ENCODE results near the gene SLC15A3. TPM values are rescaled to one million over a fixed set of nuclear protein-coding genes. Genes with fewer than 3 reads are reported as not detected.

The SLC15A3 gene
- total RNA-seq, 1 experiment from 2014 or later, result 5.5 TPM

DNA sequence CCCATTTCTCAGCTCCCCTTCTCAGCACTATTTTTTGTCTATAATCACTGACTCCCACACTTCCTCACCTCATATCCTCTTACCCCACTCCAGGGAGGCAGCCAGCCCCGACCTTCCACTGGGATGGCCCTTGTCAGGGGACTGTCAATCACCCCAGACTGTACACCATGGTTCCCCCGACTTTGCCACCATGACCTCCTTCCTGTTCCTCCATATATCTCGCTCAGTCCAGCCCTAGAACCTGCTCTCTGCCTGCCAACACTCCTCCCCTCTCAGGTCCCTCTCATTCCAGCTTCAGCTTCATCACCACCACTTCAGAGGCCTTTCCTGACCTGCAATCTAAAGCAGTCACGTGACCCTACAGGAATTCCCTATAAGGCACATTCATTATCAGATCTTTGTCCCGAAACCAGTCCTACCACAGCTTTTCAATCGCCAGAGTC lies 62.1 kb downstream of the SLC15A3 start:
- DNase-seq, result no peak
- H4K20me1 ChIP-seq (ENCODE audit: insufficient read depth), result peaks cover 7% of the 10 kb centered on the region
- H3K9me3 ChIP-seq (ENCODE audit: insufficient read depth, low read depth), result no peaks in the 10 kb centered on the region
- POLR2A ChIA-PET (ENCODE audit: unreplicated experiment), result interaction anchor here (0.7 kb wide), 1 partner anchor 392 kb away, joined by 8 read pairs; no protein-coding TSS in a partner anchor
- H3K79me2 ChIP-seq (ENCODE audit: low read depth), result no peaks in the 10 kb centered on the region
- intact Hi-C loops (cut with micrococcal nuclease; ENCODE audit: unreplicated experiment), result no loop called here
- peaks cover 23% of the 10 kb centered on the region for H3F3A ChIP-seq (ENCODE audit: insufficient read depth, low read depth)
- no peaks in the 10 kb centered on the region for H3K27me3 ChIP-seq (ENCODE audit: insufficient read depth, low read depth)
- H3K4me3 ChIP-seq, result no peak overlapping the region
- no peaks in the 10 kb centered on the region; the same call in 1 of the 2 replicates for H3K36me3 ChIP-seq (ENCODE audit: low read depth)
- CTCF ChIA-PET, result interaction anchor here (0.9 to 1.1 kb wide), 2 partner anchors 10 to 55 kb away, joined by 3 read pairs; no protein-coding TSS in a partner anchor
- TF ChIP-seq CTCF (conservative IDR thresholded peaks at IDR 0.05), result no peak
- TF ChIP-seq EZH2 (IDR thresholded peaks at IDR 0.05; ENCODE audit: low read depth), result no peak
- no peak overlapping the region for H2AFZ ChIP-seq
- no peak overlapping the region for H3K27ac ChIP-seq
- no TSS peak for BruUV-seq (replicated peaks)
- no peak overlapping the region for H3K4me2 ChIP-seq
- H3K9me2 ChIP-seq (ENCODE audit: insufficient read depth), result no peaks in the 10 kb centered on the region
- no peaks in the 10 kb centered on the region for H3K4me1 ChIP-seq (replicated peaks; ENCODE audit: insufficient read depth)

- Histone ChIP-seq H3K9me2 (ENCODE audit: insufficient read depth) (no peaks in the 10 kb centered on the region), H3K4me3 (no peak overlapping the region), H3K36me3 (ENCODE audit: low read depth) (no peaks in the 10 kb centered on the region), H3K79me2 (ENCODE audit: low read depth) (no peaks in the 10 kb centered on the region), H4K20me1 (ENCODE audit: insufficient read depth) (peaks cover 7% of the 10 kb centered on the region), H3K27me3 (ENCODE audit: insufficient read depth, low read depth) (no peaks in the 10 kb centered on the region), H3K4me1 (replicated peaks; ENCODE audit: insufficient read depth) (no peaks in the 10 kb centered on the region), H3K27ac (no peak overlapping the region), H3K4me2 (no peak overlapping the region), H3F3A (ENCODE audit: insufficient read depth, low read depth) (peaks cover 23% of the 10 kb centered on the region), H2AFZ (no peak overlapping the region), H3K9me3 (ENCODE audit: insufficient read depth, low read depth) (no peaks in the 10 kb centered on the region)
- no peak for DNase-seq
- ChIA-PET CTCF (interaction anchor here (0.6 to 1.5 kb wide), 3 partner anchors 12 to 66 kb away, joined by 4 to 21 read pairs (median 5); no protein-coding TSS in a partner anchor), POLR2A (ENCODE audit: unreplicated experiment) (interaction anchor here (0.6 to 0.7 kb wide), 2 partner anchors 28 to 61 kb away, joined by 4 to 5 read pairs; no protein-coding TSS in a partner anchor)
- TF ChIP-seq EZH2 (IDR thresholded peaks at IDR 0.05; ENCODE audit: low read depth), result no peak
- peak; percentile 67 for TF ChIP-seq CTCF (conservative IDR thresholded peaks at IDR 0.05)
- BruUV-seq (replicated peaks), result no TSS peak
- intact Hi-C loops (cut with micrococcal nuclease; ENCODE audit: unreplicated experiment), result loop anchor here (1.0 kb wide), 2 partner anchors 56 to 112 kb away; no protein-coding TSS in a partner anchor
Observed at GRCh38 chr11:60887556-60887955, 64.4 kb downstream of the SLC15A3 start.

Other genes with a start within 250 kb of the SLC15A3 start
- gene MS4A18, start 227.5 kb downstream of the SLC15A3 start, total RNA-seq (2021), result not detected in 2 replicates
- not detected in 2 replicates for gene MS4A15, start 195.3 kb downstream of the SLC15A3 start, total RNA-seq (2021)
- gene MS4A10, start 166.8 kb downstream of the SLC15A3 start, total RNA-seq (2021), result not detected in 2 replicates
- 34.8 and 35.6 TPM in 2 replicates for gene CCDC86, start 110.1 kb downstream of the SLC15A3 start, total RNA-seq (2021)
- 0.18 TPM in 1 of 2 replicates, not detected in the other for gene PTGDR2, start 96.2 kb downstream of the SLC15A3 start, total RNA-seq (2021)
- gene ZP1, start 84.6 kb downstream of the SLC15A3 start, total RNA-seq (2021), result not detected in 2 replicates
- 135 and 160 TPM in 2 replicates for gene PRPF19, start 45.6 kb downstream of the SLC15A3 start, total RNA-seq (2021)
- 104 and 105 TPM in 2 replicates for gene TMEM109, start 38.0 kb downstream of the SLC15A3 start, total RNA-seq (2021)
- gene TMEM132A, start 27.7 kb downstream of the SLC15A3 start, total RNA-seq (2021), result 54.4 and 90.3 TPM in 2 replicates
- gene CD6, start 19.5 kb upstream of the SLC15A3 start, total RNA-seq (2021), result 0.74 and 3.3 TPM in 2 replicates
- not detected in 2 replicates for gene CD5, start 150.3 kb upstream of the SLC15A3 start, total RNA-seq (2021)
- 27.1 and 29.0 TPM in 2 replicates for gene VPS37C, start 209.2 kb upstream of the SLC15A3 start, total RNA-seq (2021)

Data from PC-9 (cell line).